Karpas-422 (cell line): ENCODE data around the gene WDR46. TPM values are rescaled to one million over a fixed set of nuclear protein-coding genes. Genes with fewer than 3 reads are reported as not detected.

Experiments used
- DNase-seq: peaks from one replicate; pipeline ENCODE4 v3.0.0-alpha.2; 2015
- H2AFZ ChIP-seq: fragments of 200-600 bp; sonication (generic); 2 replicates; pipeline ENCODE4 v1.6.1; 2014; ENCODE audit warnings: antibody characterized with exemption, low read length, mixed read lengths
- H3K27ac ChIP-seq: fragments of 200-600 bp; sonication (generic); 2 replicates; pipeline ENCODE4 v1.5.1; 2014; ENCODE audit warnings: mild to moderate bottlenecking, low read length, moderate library complexity
- H3K27me3 ChIP-seq: fragments of 200-600 bp; sonication (generic); 2 replicates; pipeline ENCODE4 v1.6.1; 2014; ENCODE audit warnings: low read length, mixed read lengths
- H3K36me3 ChIP-seq: fragments of 200-600 bp; sonication (generic); 2 replicates; pipeline ENCODE4 v1.6.1; 2014; ENCODE audit warnings: low read length, mixed read lengths; ENCODE audit not compliant: insufficient read depth
- H3K4me1 ChIP-seq: fragments of 200-600 bp; sonication (generic); 2 replicates; pipeline ENCODE4 v1.6.1; 2014; ENCODE audit warnings: mild to moderate bottlenecking, low read length, mixed read lengths
- H3K4me2 ChIP-seq: fragments of 200-600 bp; sonication (generic); 2 replicates; pipeline ENCODE4 v1.6.1; 2014; ENCODE audit warnings: low read length, low read depth, mild to moderate bottlenecking; ENCODE audit not compliant: poor library complexity, severe bottlenecking
- H3K4me3 ChIP-seq: fragments of 200-600 bp; sonication (generic); 2 replicates; pipeline ENCODE4 v1.5.1; 2014; ENCODE audit warnings: mild to moderate bottlenecking, antibody characterized with exemption, low read length, mixed read lengths
- H3K79me2 ChIP-seq: fragments of 200-600 bp; sonication (generic); 2 replicates; pipeline ENCODE4 v1.6.1; 2014; ENCODE audit warnings: mild to moderate bottlenecking, low read length, mixed read lengths
- H3K9ac ChIP-seq: fragments of 200-600 bp; sonication (generic); 2 replicates; pipeline ENCODE4 v1.6.0; 2014; ENCODE audit warnings: low read length
- H3K9me2 ChIP-seq: fragments of 200-600 bp; sonication (generic), shearing (Covaris generic); replicated peaks from 2 replicates; pipeline ENCODE4 v1.6.0; 2014; ENCODE audit warnings: mild to moderate bottlenecking, low read length, moderate library complexity; ENCODE audit not compliant: insufficient read depth
- H3K9me3 ChIP-seq: fragments of 300-700, 200-600 bp; sonication (generic); 2 replicates; pipeline ENCODE4 v1.6.1; 2014; ENCODE audit warnings: low read length, mixed read lengths
- H4K20me1 ChIP-seq: fragments of 200-600 bp; sonication (generic); 2 replicates; pipeline ENCODE4 v1.6.1; 2014; ENCODE audit warnings: mild to moderate bottlenecking, antibody characterized with exemption, low read length, low read depth; ENCODE audit not compliant: insufficient read depth
- total RNA-seq: library from RNA; depleted of rRNA; stranded (reverse); fragments of >200 nt; shearing (Covaris generic); gene quantifications from 2 replicates; pipeline ENCODE4 v1.2.3, GENCODE V29; 2014; ENCODE audit warnings: low replicate concordance; rRNA removed

The WDR46 gene
- total RNA-seq, 1 experiment from 2014 or later: 59.6 TPM

- H3K4me2 ChIP-seq: no peak overlapping the region
- H3K27me3 ChIP-seq: no peaks in the 10 kb centered on the region
- DNase-seq: no peak
- H3K4me3 ChIP-seq: no peak overlapping the region
- H3K79me2 ChIP-seq: no peaks in the 10 kb centered on the region
- H3K9ac ChIP-seq: no peak overlapping the region
- H3K9me2 ChIP-seq: no peaks in the 10 kb centered on the region
- H4K20me1 ChIP-seq: no peaks in the 10 kb centered on the region
- no peak overlapping the region for H2AFZ ChIP-seq
- no peaks in the 10 kb centered on the region for H3K36me3 ChIP-seq
- no peaks in the 10 kb centered on the region for H3K4me1 ChIP-seq
- no peak overlapping the region for H3K27ac ChIP-seq
- no peaks in the 10 kb centered on the region for H3K9me3 ChIP-seq
Measured at GRCh38 chr6:33241968-33242367, 47.1 kb downstream of the WDR46 start.

- H3K9ac ChIP-seq: no peak overlapping the region
- no peaks in the 10 kb centered on the region for H3K27me3 ChIP-seq
- no peak overlapping the region for H3K27ac ChIP-seq
- no peaks in the 10 kb centered on the region for H3K79me2 ChIP-seq
- H3K36me3 ChIP-seq: no peaks in the 10 kb centered on the region
- H3K9me2 ChIP-seq: no peaks in the 10 kb centered on the region
- H3K9me3 ChIP-seq: no peaks in the 10 kb centered on the region
- H4K20me1 ChIP-seq: no peaks in the 10 kb centered on the region
- no peak overlapping the region for H2AFZ ChIP-seq
- no peak overlapping the region for H3K4me2 ChIP-seq
- no peak for DNase-seq
- H3K4me3 ChIP-seq: no peak overlapping the region
- H3K4me1 ChIP-seq: no peaks in the 10 kb centered on the region
Measured at GRCh38 chr6:33237741-33238140, 51.3 kb downstream of the WDR46 start.

GRCh38 chr6:33236852-33237251, 52.2 kb downstream of the WDR46 start:
- Histone ChIP-seq H3K27me3 (no peaks in the 10 kb centered on the region), H3K4me3 (no peak overlapping the region), H3K4me2 (no peak overlapping the region), H3K9me2 (no peaks in the 10 kb centered on the region), H3K9me3 (no peaks in the 10 kb centered on the region), H4K20me1 (no peaks in the 10 kb centered on the region), H3K27ac (no peak overlapping the region), H3K9ac (no peak overlapping the region), H3K79me2 (no peaks in the 10 kb centered on the region), H3K4me1 (no peaks in the 10 kb centered on the region), H3K36me3 (no peaks in the 10 kb centered on the region), H2AFZ (no peak overlapping the region)
- no peak for DNase-seq

GRCh38 chr6:33236328-33236727, 52.7 kb downstream of the WDR46 start:
- Histone ChIP-seq H3K36me3 (no peaks in the 10 kb centered on the region), H2AFZ (no peak overlapping the region), H3K4me1 (no peaks in the 10 kb centered on the region), H3K27me3 (no peaks in the 10 kb centered on the region), H4K20me1 (no peaks in the 10 kb centered on the region), H3K79me2 (no peaks in the 10 kb centered on the region), H3K9me3 (no peaks in the 10 kb centered on the region), H3K4me2 (no peak overlapping the region), H3K4me3 (no peak overlapping the region), H3K27ac (no peak overlapping the region), H3K9ac (no peak overlapping the region), H3K9me2 (no peaks in the 10 kb centered on the region)
- DNase-seq: no peak

- Histone ChIP-seq H3K27ac (no peak overlapping the region), H3K4me3 (no peak overlapping the region), H2AFZ (no peak overlapping the region), H3K36me3 (no peaks in the 10 kb centered on the region), H3K9ac (no peak overlapping the region), H3K27me3 (no peaks in the 10 kb centered on the region), H4K20me1 (no peaks in the 10 kb centered on the region), H3K4me1 (no peaks in the 10 kb centered on the region), H3K9me2 (no peaks in the 10 kb centered on the region), H3K4me2 (no peak overlapping the region), H3K79me2 (no peaks in the 10 kb centered on the region), H3K9me3 (no peaks in the 10 kb centered on the region)
- DNase-seq: no peak
Measured at GRCh38 chr6:33235221-33235634, 53.8 kb downstream of the WDR46 start.

Other genes with a start within 250 kb of the WDR46 start
- 571 and 780 TPM in 2 replicates for gene HLA-DPA1, start 215.6 kb downstream of the WDR46 start, total RNA-seq
- gene HLA-DPB1, start 213.2 kb downstream of the WDR46 start, total RNA-seq: 236 and 601 TPM in 2 replicates
- gene COL11A2, start 96.8 kb downstream of the WDR46 start, total RNA-seq: 0.41 and 1.0 TPM in 2 replicates
- 26.2 and 31.1 TPM in 2 replicates for gene RXRB, start 88.6 kb downstream of the WDR46 start, total RNA-seq
- gene SLC39A7, start 88.4 kb downstream of the WDR46 start, total RNA-seq: 14.0 and 31.9 TPM in 2 replicates
- gene HSD17B8, start 84.6 kb downstream of the WDR46 start, total RNA-seq: 15.5 and 26.2 TPM in 2 replicates
- gene RING1, start 80.7 kb downstream of the WDR46 start, total RNA-seq: 14.2 and 38.7 TPM in 2 replicates
- 21.6 and 76.5 TPM in 2 replicates for gene VPS52, start 17.4 kb downstream of the WDR46 start, total RNA-seq
- 7,996 and 13,063 TPM in 2 replicates for gene RPS18, start 17.2 kb downstream of the WDR46 start, total RNA-seq
- gene B3GALT4, start 12.1 kb downstream of the WDR46 start, total RNA-seq: 3.4 and 16.2 TPM in 2 replicates
- gene PFDN6, start 362 bp upstream of the WDR46 start, total RNA-seq: 66.7 and 126 TPM in 2 replicates
- gene RGL2, start 9.7 kb upstream of the WDR46 start, total RNA-seq: 35.1 and 47.2 TPM in 2 replicates
- 102 and 188 TPM in 2 replicates for gene TAPBP, start 24.8 kb upstream of the WDR46 start, total RNA-seq
- 4.9 and 11.8 TPM in 2 replicates for gene ZBTB22, start 28.5 kb upstream of the WDR46 start, total RNA-seq
- 45.8 and 55.6 TPM in 2 replicates for gene DAXX, start 33.7 kb upstream of the WDR46 start, total RNA-seq
- gene KIFC1, start 102.6 kb upstream of the WDR46 start, total RNA-seq: 37.8 and 42.8 TPM in 2 replicates
- gene PHF1, start 121.8 kb upstream of the WDR46 start, total RNA-seq: 32.6 and 66.6 TPM in 2 replicates
- 223 and 260 TPM in 2 replicates for gene CUTA, start 128.9 kb upstream of the WDR46 start, total RNA-seq
- 16.3 and 16.7 TPM in 2 replicates for gene SYNGAP1, start 130.8 kb upstream of the WDR46 start, total RNA-seq
- gene ZBTB9, start 165.3 kb upstream of the WDR46 start, total RNA-seq: 5.1 and 6.8 TPM in 2 replicates